K562 (cell line): ENCODE data around the gene ZMYM4. TPM values are rescaled to one million over a fixed set of nuclear protein-coding genes. Genes with fewer than 3 reads are reported as not detected.

Experiments used
- ARID1B ChIP-seq: fragments of 450-650 bp; IDR thresholded peaks from 2 replicates; pipeline ENCODE4 v1.6.1; 2016; ENCODE audit warnings: antibody characterized with exemption, mild to moderate bottlenecking, inconsistent platforms
- BACH1 ChIP-seq: fragments of 200-800 bp; sonication (Bioruptor generic); IDR thresholded peaks from 2 replicates; pipeline ENCODE4 v1.6.1; 2016; ENCODE audit warnings: missing genetic modification characterization, missing compliant biosample characterization
- ELF4 ChIP-seq: fragments of 450-650 bp; formaldehyde crosslinking; IDR thresholded peaks from 2 replicates; pipeline ENCODE4 v1.4.0; 2022; ENCODE audit warnings: missing genetic modification characterization
- EP300 ChIP-seq: IDR thresholded peaks from 2 replicates; pipeline ENCODE4 v1.6.1; 2012; ENCODE audit warnings: low read length, improper control_type of control experiment
- ESRRA ChIP-seq: fragments of 450-650 bp; IDR thresholded peaks from 2 replicates; pipeline ENCODE4 v1.6.1; 2014; ENCODE audit warnings: low read depth, mild to moderate bottlenecking, moderate library complexity, borderline replicate concordance
- GABPB2 ChIP-seq: fragments of 250-450 bp; sonication (Bioruptor Pico); conservative IDR thresholded peaks from 2 replicates; pipeline ENCODE4 v1.5.1; 2021; ENCODE audit warnings: mild to moderate bottlenecking
- HNRNPLL ChIP-seq: fragments of 200-400 bp; formaldehyde crosslinking; IDR thresholded peaks from 2 replicates; pipeline ENCODE4 v1.6.1; 2017; ENCODE audit warnings: low read length, low read depth, mild to moderate bottlenecking; ENCODE audit not compliant: poor library complexity, severe bottlenecking
- MAFK ChIP-seq: IDR thresholded peaks from 2 replicates; pipeline ENCODE4 v1.6.1; 2011; ENCODE audit warnings: low read length, improper control_type of control experiment
- MAX ChIP-seq: sonication (generic); formaldehyde crosslinking; IDR thresholded peaks from 2 replicates; pipeline ENCODE4 v1.9.0; 2022; ENCODE audit warnings: mild to moderate bottlenecking, missing genetic modification reagents
- NONO ChIP-seq, 2 experiments: fragments of 200-400 bp in 1 of 2; fragments of 450-650 bp in 1 of 2; formaldehyde crosslinking in 1 of 2; IDR thresholded peaks; 2 replicates each; pipeline ENCODE4 v1.6.1; 2017; ENCODE audit warnings: low read depth in 2 of 2, mild to moderate bottlenecking in 2 of 2, moderate library complexity in 2 of 2, low read length in 1 of 2
- POLR2AphosphoS2 ChIP-seq: IDR thresholded peaks from 2 replicates; pipeline ENCODE4 v1.6.1; 2012; ENCODE audit warnings: low read length, improper control_type of control experiment
- RBBP5 ChIP-seq: fragments of 200-600 bp; sonication (generic); IDR thresholded peaks from 2 replicates; pipeline ENCODE4 v1.6.1; 2012; ENCODE audit warnings: borderline replicate concordance, mild to moderate bottlenecking, low read length, control low read depth, inconsistent platforms; ENCODE audit not compliant: insufficient read depth, poor library complexity, severe bottlenecking
- SIX5 ChIP-seq, 2 experiments: IDR thresholded peaks; 2 replicates each; pipeline ENCODE4 v1.6.1; 2011; ENCODE audit warnings: low read length in 2 of 2, borderline replicate concordance in 1 of 2, low read depth in 1 of 2, mild to moderate bottlenecking in 1 of 2, moderate library complexity in 1 of 2; ENCODE audit not compliant: insufficient read depth in 1 of 2
- SREBF1 ChIP-seq: fragments of 150-350 bp; IDR thresholded peaks from 2 replicates; pipeline ENCODE4 v1.6.1; 2014; ENCODE audit warnings: antibody characterized with exemption, low read depth, low read length, borderline replicate concordance
- ZBTB1 ChIP-seq: sonication (generic); formaldehyde crosslinking; IDR thresholded peaks from 2 replicates; pipeline ENCODE4 v1.8.1; 2023; ENCODE audit warnings: missing genetic modification reagents, low read depth, mild to moderate bottlenecking, borderline replicate concordance
- ZBTB5 ChIP-seq: fragments of 450-650 bp; IDR thresholded peaks from 2 replicates; pipeline ENCODE4 v1.6.1; 2017; ENCODE audit warnings: antibody characterized with exemption
- ZNF140 ChIP-seq: fragments of 250-450 bp; sonication (Bioruptor Pico); IDR thresholded peaks from 2 replicates; pipeline ENCODE4 v1.8.0; 2021; ENCODE audit warnings: moderate library complexity, mild to moderate bottlenecking, inconsistent platforms
- ZNF165 ChIP-seq: fragments of 250-450 bp; sonication (Bioruptor Pico); IDR thresholded peaks from 2 replicates; pipeline ENCODE4 v1.4.0; 2020; ENCODE audit warnings: borderline replicate concordance
- ZNF232 ChIP-seq: sonication (generic); formaldehyde crosslinking; IDR thresholded peaks from 2 replicates; pipeline ENCODE4 v1.8.0; 2022; ENCODE audit warnings: mild to moderate bottlenecking, missing genetic modification reagents
- polyA plus RNA-seq, 8 experiments: library from polyadenylated mRNA; depleted of rRNA in 4 of 8; stranded (reverse) in 5 of 8; unstranded in 3 of 8; fragments of >200 nt; fragmentation: Nextera tagmentation in 2 of 8; fragmentation: Illumina TruSeq in 1 of 8; extraction: Ambion mirVana in 2 of 8; extraction: Trizol in 1 of 8; gene quantifications; 2 replicates each; pipeline versions ENCODE4 v1.2.1 to v1.2.3, GENCODE V29; 2011 to 2014; ENCODE audit warnings: inconsistent platforms in 1 of 8, missing spikeins in 1 of 8
- total RNA-seq, 7 experiments: library from RNA; depleted of rRNA in 6 of 7; stranded (reverse); fragments of >200 nt in 6 of 7; fragmentation: Illumina TruSeq in 2 of 7; extraction: Trizol in 2 of 7; gene quantifications; 2 replicates each; pipeline versions ENCODE4 v1.2.1 to v1.2.3, GENCODE V29; 2011 to 2021; ENCODE audit warnings: low replicate concordance in 1 of 7
- TF ChIP-seq, protein P1 (sequence below), 3 experiments: fragments of 200-800 bp in 1 of 3; fragments of 250-450 bp in 1 of 3; fragments of 450-650 bp in 1 of 3; sonication (Bioruptor Pico) in 1 of 3; sonication (Bioruptor generic) in 1 of 3; formaldehyde crosslinking in 1 of 3; IDR thresholded peaks; 2 replicates each; pipeline versions ENCODE4 v1.6.1 to v1.8.0; 2016 to 2022; ENCODE audit warnings: mild to moderate bottlenecking in 2 of 3, missing genetic modification characterization in 2 of 3, missing compliant biosample characterization in 1 of 3, moderate library complexity in 1 of 3

The ZMYM4 gene
- total and polyA plus RNA-seq, 9 of the 15 experiments (the other 6 are each of a cell fraction or from before 2014, with no cell fraction given), result 15.2 to 77.2 (median 63.3) TPM

GRCh38 chr1:35278886-35279554, 10.5 kb downstream of the ZMYM4 start (continued):
- no peak for TF ChIP-seq HNRNPLL
- TF ChIP-seq, protein P1, sequence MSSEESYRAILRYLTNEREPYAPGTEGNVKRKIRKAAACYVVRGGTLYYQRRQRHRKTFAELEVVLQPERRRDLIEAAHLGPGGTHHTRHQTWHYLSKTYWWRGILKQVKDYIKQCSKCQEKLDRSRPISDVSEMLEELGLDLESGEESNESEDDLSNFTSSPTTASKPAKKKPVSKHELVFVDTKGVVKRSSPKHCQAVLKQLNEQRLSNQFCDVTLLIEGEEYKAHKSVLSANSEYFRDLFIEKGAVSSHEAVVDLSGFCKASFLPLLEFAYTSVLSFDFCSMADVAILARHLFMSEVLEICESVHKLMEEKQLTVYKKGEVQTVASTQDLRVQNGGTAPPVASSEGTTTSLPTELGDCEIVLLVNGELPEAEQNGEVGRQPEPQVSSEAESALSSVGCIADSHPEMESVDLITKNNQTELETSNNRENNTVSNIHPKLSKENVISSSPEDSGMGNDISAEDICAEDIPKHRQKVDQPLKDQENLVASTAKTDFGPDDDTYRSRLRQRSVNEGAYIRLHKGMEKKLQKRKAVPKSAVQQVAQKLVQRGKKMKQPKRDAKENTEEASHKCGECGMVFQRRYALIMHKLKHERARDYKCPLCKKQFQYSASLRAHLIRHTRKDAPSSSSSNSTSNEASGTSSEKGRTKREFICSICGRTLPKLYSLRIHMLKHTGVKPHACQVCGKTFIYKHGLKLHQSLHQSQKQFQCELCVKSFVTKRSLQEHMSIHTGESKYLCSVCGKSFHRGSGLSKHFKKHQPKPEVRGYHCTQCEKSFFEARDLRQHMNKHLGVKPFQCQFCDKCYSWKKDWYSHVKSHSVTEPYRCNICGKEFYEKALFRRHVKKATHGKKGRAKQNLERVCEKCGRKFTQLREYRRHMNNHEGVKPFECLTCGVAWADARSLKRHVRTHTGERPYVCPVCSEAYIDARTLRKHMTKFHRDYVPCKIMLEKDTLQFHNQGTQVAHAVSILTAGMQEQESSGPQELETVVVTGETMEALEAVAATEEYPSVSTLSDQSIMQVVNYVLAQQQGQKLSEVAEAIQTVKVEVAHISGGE (CRISPR knock-in tag; IDR thresholded peaks at IDR 0.05), result peak in 1 of 3 experiments; percentile 76; a peak in 1 of 6 replicates
- no peak; the same call in 1 of the 2 replicates for TF ChIP-seq MAFK
- TF ChIP-seq ARID1B, result peak; percentile 96
- peak; percentile 91 for TF ChIP-seq MAX (CRISPR knock-in tag)
- no peak for TF ChIP-seq SIX5 (IDR thresholded peaks at IDR 0.05; ENCODE audit: borderline replicate concordance in 1 of 2, insufficient read depth in 1 of 2, low read depth in 1 of 2, low read length in 2 of 2)
- no peak for TF ChIP-seq SREBF1
- no peak for TF ChIP-seq ZNF140 (CRISPR knock-in tag)
- no peak for TF ChIP-seq ESRRA
- TF ChIP-seq EP300, result peak; percentile 92
- TF ChIP-seq ZNF232 (CRISPR knock-in tag), result no peak
- no peak for TF ChIP-seq BACH1 (tag)
- no peak for TF ChIP-seq RBBP5
- TF ChIP-seq POLR2AphosphoS2, result no peak
- TF ChIP-seq ZBTB5, result no peak
- no peak; a peak in 1 of 4 replicates for TF ChIP-seq NONO (IDR thresholded peaks at IDR 0.05; ENCODE audit: low read depth in 2 of 2, low read length in 1 of 2)
- TF ChIP-seq GABPB2 (CRISPR knock-in tag), result no peak
- TF ChIP-seq ZNF165 (CRISPR knock-in tag), result no peak
- no peak for TF ChIP-seq ZBTB1
- peak; percentile 94 for TF ChIP-seq ELF4
